Omental fat pad (tissue), 4 donors: Measurements from ENCODE around the gene TMEM209. TPM values are rescaled to one million over a fixed set of nuclear protein-coding genes. Genes with fewer than 3 reads are reported as not detected.

Experiments
- ATAC-seq: fragments of 150-250 bp; one replicate; pipeline ENCODE4 v1.9.1; 2016; ENCODE audit warnings: mild to moderate bottlenecking, moderate library complexity; ENCODE audit not compliant: low FRiP score
- DNase-seq: peaks from one replicate; pipeline ENCODE4 v3.0.0-alpha.2; 2019; ENCODE audit warnings: low spot score
- CTCF ChIP-seq, 3 donors: fragments of 450-650 bp; IDR thresholded peaks; one replicate each; pipeline ENCODE4 v1.5.1; 2016 to 2017; ENCODE audit warnings: antibody characterized with exemption in 3 of 3, mild to moderate bottlenecking in 3 of 3, moderate library complexity in 2 of 3
- total RNA-seq, 4 donors: library from RNA; depleted of rRNA; stranded (reverse); fragments of >200 nt; gene quantifications; one replicate each; pipeline ENCODE4 v1.1.0, GENCODE V29; 2016

Gene TMEM209
- total RNA-seq, 4 donors from 2014 or later, result 8.9 to 17.2 (median 10.6) TPM

GRCh38 chr7:130114776-130115175 is 90.4 kb downstream of the TMEM209 start:
- DNase-seq (no peak), ATAC-seq (no peak)
- no peak for TF ChIP-seq CTCF (IDR thresholded peaks at IDR 0.05)

Other genes with a start within 250 kb of the TMEM209 start
- 10 to 100 TPM in 1 of 4 donors, 1 to 10 TPM in 3; 6.7 to 10.0 (median 8.6) TPM for gene ZC3HC1, start 154.0 kb downstream of the TMEM209 start, total RNA-seq
- gene KLHDC10, start 134.9 kb downstream of the TMEM209 start, total RNA-seq, result 10 to 100 TPM; 20.0 to 25.9 (median 23.8) TPM
- under 1 TPM in 1 of 4 donors, not detected in 3; 0.44 TPM for gene SSMEM1, start 2.5 kb upstream of the TMEM209 start, total RNA-seq
- gene CPA2, start 61.5 kb upstream of the TMEM209 start, total RNA-seq, result under 1 TPM in 1 of 4 donors, not detected in 3; 0.88 TPM
- gene CPA4, start 87.8 kb upstream of the TMEM209 start, total RNA-seq, result 1 to 10 TPM in 3 of 4 donors, not detected in 1; 3.0 to 9.7 (median 4.1) TPM
- gene CPA5, start 139.4 kb upstream of the TMEM209 start, total RNA-seq, result not detected
- 1 to 10 TPM in 3 of 4 donors, not detected in 1; 2.0 to 4.5 (median 2.3) TPM for gene CPA1, start 175.1 kb upstream of the TMEM209 start, total RNA-seq
- 10 to 100 TPM in 1 of 4 donors, 1 to 10 TPM in 3; 6.8 to 11.8 (median 8.5) TPM for gene CEP41, start 235.6 kb upstream of the TMEM209 start, total RNA-seq